OCI-LY7 (cell line): ENCODE measurements around the gene HOGA1. TPM values are rescaled to one million over a fixed set of nuclear protein-coding genes. Genes with fewer than 3 reads are reported as not detected.
A peak's percentile ranks its signal among the peaks of the same experiment; 100 is the strongest.

Experiments used
- BruUV-seq: library from RNA; stranded (reverse); fragments of 400-500 nt; replicated peaks from 2 replicates; lab custom pipeline; 2021; lab: Mats Ljungman, UMichigan
- CTCF ChIA-PET: fragments of 300-600 bp; sonication (Branson Sonifier 250); formaldehyde crosslinking; loops from one replicate; lab custom pipeline; 2022; ENCODE audit warnings: antibody characterized with exemption; ENCODE audit not compliant: unreplicated experiment; lab: Charles Lee
- POLR2A ChIA-PET: fragments of 300-600 bp; sonication (Branson Sonifier 250); formaldehyde crosslinking; loops from one replicate; lab custom pipeline; 2022; ENCODE audit warnings: antibody characterized with exemption; lab: Charles Lee
- DNase-seq: peaks from one replicate; pipeline ENCODE4 v3.0.0-alpha.2; 2015; ENCODE audit warnings: low spot score
- H2AFZ ChIP-seq: fragments of 200-600 bp; sonication (generic), shearing (Covaris generic); 2 replicates; pipeline ENCODE4 v1.6.1; 2014; ENCODE audit warnings: mild to moderate bottlenecking, antibody characterized with exemption, low read length, moderate library complexity
- H3K27ac ChIP-seq: fragments of 200-600 bp; sonication (generic); 2 replicates; pipeline ENCODE4 v1.5.1; 2014; ENCODE audit warnings: mixed run types, low read depth, mild to moderate bottlenecking, moderate library complexity, low read length, inconsistent platforms; ENCODE audit not compliant: poor library complexity, severe bottlenecking
- H3K36me3 ChIP-seq: fragments of 200-600 bp; sonication (generic); 2 replicates; pipeline ENCODE4 v1.6.1; 2014; ENCODE audit warnings: mild to moderate bottlenecking, antibody characterized with exemption, low read length, moderate library complexity, mixed read lengths; ENCODE audit not compliant: insufficient read depth
- H3K4me1 ChIP-seq: fragments of 200-600 bp; sonication (generic); 2 replicates; pipeline ENCODE4 v1.5.1; 2014; ENCODE audit warnings: mild to moderate bottlenecking, low read length; ENCODE audit not compliant: insufficient read depth, poor library complexity, severe bottlenecking
- H3K4me2 ChIP-seq: fragments of 200-600 bp; sonication (generic); 2 replicates; pipeline ENCODE4 v1.6.1; 2014; ENCODE audit warnings: mild to moderate bottlenecking, low read length
- H3K4me3 ChIP-seq: fragments of 200-600 bp; sonication (generic); 2 replicates; pipeline ENCODE4 v1.5.1; 2014; ENCODE audit warnings: mild to moderate bottlenecking, low read depth, low read length; ENCODE audit not compliant: poor library complexity, severe bottlenecking
- H3K79me2 ChIP-seq: fragments of 200-600 bp; sonication (generic); 2 replicates; pipeline ENCODE4 v1.6.1; 2016; ENCODE audit warnings: low read depth, mild to moderate bottlenecking, low read length, moderate library complexity, mixed read lengths; ENCODE audit not compliant: insufficient read depth
- H3K9me2 ChIP-seq: fragments of 200-600 bp; sonication (generic); 2 replicates; pipeline ENCODE4 v1.6.1; 2016; ENCODE audit warnings: mild to moderate bottlenecking, low read length, mixed read lengths; ENCODE audit not compliant: insufficient read depth
- H3K9me3 ChIP-seq: fragments of 200-600 bp; sonication (generic); 2 replicates; pipeline ENCODE4 v1.6.1; 2014; ENCODE audit warnings: mild to moderate bottlenecking, mixed run types, low read length, mixed read lengths
- H4K20me1 ChIP-seq: fragments of 200-600 bp; sonication (generic); 2 replicates; pipeline ENCODE4 v1.6.1; 2014; ENCODE audit warnings: mild to moderate bottlenecking, antibody characterized with exemption, low read length, moderate library complexity, mixed read lengths; ENCODE audit not compliant: insufficient read depth
- EZH2phosphoT487 ChIP-seq: fragments of 200-600 bp; sonication (generic); IDR thresholded peaks from 2 replicates; pipeline ENCODE4 v1.6.1; 2018; ENCODE audit warnings: low read depth, borderline replicate concordance, mild to moderate bottlenecking, mixed run types, antibody characterized with exemption, low read length, moderate library complexity, mixed read lengths
- intact Hi-C: fragments of 100-400 bp; cut with micrococcal nuclease; formaldehyde crosslinking; loops from one replicate; pipeline ENCODE4 v1.10.0; 2022; ENCODE audit not compliant: unreplicated experiment
- total RNA-seq, 2 experiments: library from RNA; depleted of rRNA in 1 of 2; stranded (reverse); fragments of >200 nt in 1 of 2; shearing (Covaris generic) in 1 of 2; gene quantifications; 2 replicates each; pipeline ENCODE4 v1.2.3, GENCODE V29; 2014 to 2022
- TF ChIP-seq, protein P1 (sequence below): fragments of 200-600 bp; sonication (generic); conservative IDR thresholded peaks from 2 replicates; pipeline ENCODE4 v1.5.1; 2014; ENCODE audit warnings: mild to moderate bottlenecking, antibody characterized with exemption, low read length, moderate library complexity, mixed read lengths

HOGA1 gene
- total RNA-seq, 2 experiments from 2014 or later, result 0.25 TPM; not detected in 1

DNA sequence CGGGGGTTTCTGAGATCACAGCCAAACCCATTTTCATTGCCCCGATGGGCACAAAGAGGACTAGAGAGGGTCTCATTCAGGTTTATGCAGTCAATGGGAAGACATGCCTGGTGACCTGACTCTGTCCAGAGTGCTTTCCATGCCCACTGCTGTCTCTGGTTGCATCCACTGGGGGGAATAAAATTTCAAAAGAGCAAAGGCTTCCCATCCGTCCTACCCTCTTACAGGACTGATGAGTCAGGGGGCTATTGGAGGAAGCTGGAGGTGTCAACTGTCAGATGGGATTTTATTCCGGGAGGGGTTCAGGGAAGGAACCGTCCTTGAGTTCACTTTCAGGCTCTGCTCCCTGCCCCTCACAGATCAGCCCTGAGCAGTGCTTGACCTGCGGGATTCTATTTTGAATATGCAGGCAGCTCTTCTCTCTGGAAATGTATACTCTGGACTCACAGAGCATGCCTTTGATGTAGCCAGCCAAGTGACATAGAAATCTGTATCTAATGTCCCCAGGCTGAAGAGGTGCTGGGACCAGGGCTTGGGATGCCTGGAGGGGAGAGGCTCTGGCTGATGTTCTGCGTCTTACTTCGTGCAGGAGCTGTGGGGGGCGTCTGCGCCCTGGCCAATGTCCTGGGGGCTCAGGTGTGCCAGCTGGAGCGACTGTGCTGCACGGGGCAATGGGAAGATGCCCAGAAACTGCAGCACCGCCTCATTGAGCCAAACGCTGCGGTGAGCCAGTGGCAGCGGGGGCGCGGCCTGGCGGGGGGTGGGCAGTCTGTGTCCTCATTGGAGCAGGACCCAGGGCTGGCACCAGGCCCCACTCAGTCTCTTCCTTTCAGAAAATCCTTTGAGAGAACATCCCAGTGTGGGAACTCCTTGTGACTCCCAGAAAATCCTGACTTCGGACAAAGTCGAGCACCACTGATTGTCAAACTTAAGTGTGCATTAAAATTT lies 17.4 kb downstream of the HOGA1 start:
- no peak for TF ChIP-seq EZH2phosphoT487
- TF ChIP-seq, protein P1, sequence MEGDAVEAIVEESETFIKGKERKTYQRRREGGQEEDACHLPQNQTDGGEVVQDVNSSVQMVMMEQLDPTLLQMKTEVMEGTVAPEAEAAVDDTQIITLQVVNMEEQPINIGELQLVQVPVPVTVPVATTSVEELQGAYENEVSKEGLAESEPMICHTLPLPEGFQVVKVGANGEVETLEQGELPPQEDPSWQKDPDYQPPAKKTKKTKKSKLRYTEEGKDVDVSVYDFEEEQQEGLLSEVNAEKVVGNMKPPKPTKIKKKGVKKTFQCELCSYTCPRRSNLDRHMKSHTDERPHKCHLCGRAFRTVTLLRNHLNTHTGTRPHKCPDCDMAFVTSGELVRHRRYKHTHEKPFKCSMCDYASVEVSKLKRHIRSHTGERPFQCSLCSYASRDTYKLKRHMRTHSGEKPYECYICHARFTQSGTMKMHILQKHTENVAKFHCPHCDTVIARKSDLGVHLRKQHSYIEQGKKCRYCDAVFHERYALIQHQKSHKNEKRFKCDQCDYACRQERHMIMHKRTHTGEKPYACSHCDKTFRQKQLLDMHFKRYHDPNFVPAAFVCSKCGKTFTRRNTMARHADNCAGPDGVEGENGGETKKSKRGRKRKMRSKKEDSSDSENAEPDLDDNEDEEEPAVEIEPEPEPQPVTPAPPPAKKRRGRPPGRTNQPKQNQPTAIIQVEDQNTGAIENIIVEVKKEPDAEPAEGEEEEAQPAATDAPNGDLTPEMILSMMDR, result no peak
- H3K4me1 ChIP-seq, result no peaks in the 10 kb centered on the region
- H3K27ac ChIP-seq, result no peak overlapping the region
- no peaks in the 10 kb centered on the region for H3K79me2 ChIP-seq
- H4K20me1 ChIP-seq, result no peaks in the 10 kb centered on the region
- ChIA-PET CTCF (no interaction called here), POLR2A (no interaction called here)
- no TSS peak for BruUV-seq
- H3K36me3 ChIP-seq, result no peaks in the 10 kb centered on the region
- intact Hi-C loops, result no loop called here
- DNase-seq, result no peak
- no peak overlapping the region for H2AFZ ChIP-seq
- no peaks in the 10 kb centered on the region for H3K9me2 ChIP-seq
- H3K4me2 ChIP-seq, result no peak overlapping the region
- H3K9me3 ChIP-seq, result no peaks in the 10 kb centered on the region
- H3K4me3 ChIP-seq, result no peak overlapping the region

DNA sequence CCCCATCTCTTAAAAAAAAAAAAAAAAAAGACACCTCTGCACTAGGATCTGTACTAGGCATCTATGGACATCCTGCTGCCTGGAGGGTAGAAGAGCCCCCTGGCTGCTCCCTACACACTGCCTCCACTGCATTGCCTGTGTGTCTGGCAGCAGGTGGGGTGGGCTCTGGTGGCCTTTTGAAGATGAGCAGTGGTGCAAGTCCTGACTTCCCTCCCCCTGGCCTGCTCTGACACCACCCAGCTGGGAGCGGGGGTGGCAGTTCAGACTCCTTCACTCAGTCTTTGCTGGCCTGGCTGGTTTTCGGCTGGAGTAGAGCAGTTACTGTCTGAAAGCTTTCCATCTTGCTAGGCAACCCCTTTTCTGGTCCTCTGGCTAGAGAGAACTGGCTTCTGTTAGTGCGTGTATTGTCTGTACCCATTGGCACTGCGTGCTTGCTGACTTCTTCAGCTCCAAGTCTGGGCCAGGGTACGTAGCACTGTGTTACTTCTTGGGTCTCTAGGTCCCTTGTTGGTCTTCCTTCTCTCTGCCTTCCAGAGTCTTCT lies 23.0 kb downstream of the HOGA1 start:
- H3K4me2 ChIP-seq, result no peak overlapping the region
- ChIA-PET CTCF (no interaction called here), POLR2A (interaction anchor here (0.5 to 0.6 kb wide), 3 partner anchors 15 to 803 kb away, joined by 3 to 4 read pairs (median 3); no protein-coding TSS in a partner anchor)
- no peaks in the 10 kb centered on the region for H3K79me2 ChIP-seq
- H3K9me2 ChIP-seq, result no peaks in the 10 kb centered on the region
- TF ChIP-seq EZH2phosphoT487, result no peak
- TF ChIP-seq, protein P1, result no peak
- no peak overlapping the region for H3K4me3 ChIP-seq
- no peaks in the 10 kb centered on the region for H4K20me1 ChIP-seq
- no peaks in the 10 kb centered on the region for H3K4me1 ChIP-seq
- no peaks in the 10 kb centered on the region for H3K36me3 ChIP-seq
- H3K27ac ChIP-seq, result no peak overlapping the region
- no peak overlapping the region for H2AFZ ChIP-seq
- no peaks in the 10 kb centered on the region for H3K9me3 ChIP-seq
- DNase-seq, result peak; percentile 31
- no TSS peak for BruUV-seq
- intact Hi-C loops, result no loop called here
